A549 (cell line): ENCODE results near the gene WASF2. TPM values are rescaled to one million over a fixed set of nuclear protein-coding genes. Genes with fewer than 3 reads are reported as not detected.

Experiments used
- ATAC-seq, 2 experiments: fragments of 200-7000 bp in 1 of 2; fragments of >200 bp in 1 of 2; cut with Nextera tagmentation in 1 of 2; cut with Tn5 transposase in 1 of 2; 3 replicates each; pipeline versions ENCODE4 v1.8.0 to v1.9.1; 2018 to 2020; ENCODE audit warnings: mild to moderate bottlenecking in 1 of 2, moderate library complexity in 1 of 2
- CTCF ChIA-PET: fragments of 300-600 bp; sonication (Branson Sonifier 250); formaldehyde crosslinking; extraction: SDS; loops from one replicate; lab custom pipeline; 2021; ENCODE audit warnings: antibody characterized with exemption, inconsistent platforms; lab: Yijun Ruan, JAX
- POLR2A ChIA-PET: fragments of 350-600 bp; formaldehyde crosslinking; extraction: SDS; loops from one replicate; lab custom pipeline; 2021; ENCODE audit warnings: antibody characterized with exemption, inconsistent platforms; lab: Yijun Ruan, JAX
- DNase-seq, 2 experiments: peaks; one replicate each; pipeline versions ENCODE4 v3.0.0 to v3.0.0-alpha.2; 2011 to 2016; ENCODE audit warnings: low read depth in 1 of 2, low spot score in 1 of 2
- FAIRE-seq: peaks from 2 replicates; lab custom pipeline; 2011; peaks lifted over from hg19 to GRCh38; lab: Jason Lieb, UNC
- H3K27ac ChIP-seq, 2 experiments: fragments of >200 bp; sonication (Bioruptor Twin); formaldehyde crosslinking; 3 replicates each; pipeline ENCODE4 v1.5.1; 2016 to 2017
- H3K4me1 ChIP-seq: fragments of >200 bp; sonication (Bioruptor Twin); formaldehyde crosslinking; 3 replicates; pipeline ENCODE4 v1.6.1; 2016
- H3K4me2 ChIP-seq: fragments of >200 bp; sonication (Bioruptor Twin); formaldehyde crosslinking; 3 replicates; pipeline ENCODE4 v1.6.1; 2016
- H3K4me3 ChIP-seq: fragments of >200 bp; sonication (Bioruptor Twin); formaldehyde crosslinking; 3 replicates; pipeline ENCODE4 v1.5.1; 2016
- H3K9me3 ChIP-seq: fragments of >200 bp; sonication (Bioruptor Twin); formaldehyde crosslinking; 3 replicates; pipeline ENCODE4 v1.6.1; 2016
- BHLHE40 ChIP-seq: IDR thresholded peaks from 2 replicates; pipeline ENCODE4 v1.6.1; 2012; ENCODE audit warnings: low read depth, low read length, inconsistent platforms
- CBX2 ChIP-seq: fragments of 200-600 bp; sonication (generic); IDR thresholded peaks from 2 replicates; pipeline ENCODE4 v1.6.1; 2016; ENCODE audit warnings: low read depth, mild to moderate bottlenecking, borderline replicate concordance
- EHMT2 ChIP-seq: fragments of 200-600 bp; sonication (generic); IDR thresholded peaks from 2 replicates; pipeline ENCODE4 v1.6.1; 2016; ENCODE audit warnings: antibody characterized with exemption, low read depth, mild to moderate bottlenecking, moderate library complexity
- EP300 ChIP-seq, 2 experiments: fragments of >200 bp; sonication (Bioruptor Twin); formaldehyde crosslinking; IDR thresholded peaks; 2 replicates in 1 of 2; 3 replicates in 1 of 2; pipeline ENCODE4 v1.6.1; 2016 to 2017
- ESRRA ChIP-seq: fragments of 150-350 bp; IDR thresholded peaks from 2 replicates; pipeline ENCODE4 v1.6.1; 2014; ENCODE audit warnings: mild to moderate bottlenecking, low read length, borderline replicate concordance
- FOSB ChIP-seq: fragments of 250-450 bp; sonication (Bioruptor Pico); IDR thresholded peaks from 2 replicates; pipeline ENCODE4 v1.5.0; 2020; ENCODE audit warnings: mild to moderate bottlenecking, moderate library complexity
- HEYL ChIP-seq: fragments of 250-450 bp; sonication (Bioruptor Pico); IDR thresholded peaks from 2 replicates; pipeline ENCODE4 v1.8.0; 2021; ENCODE audit warnings: mild to moderate bottlenecking, moderate library complexity
- HOXB13 ChIP-seq: fragments of 250-450 bp; sonication (Bioruptor Pico); IDR thresholded peaks from 2 replicates; pipeline ENCODE4 v1.5.0; 2020; ENCODE audit warnings: low read depth, mild to moderate bottlenecking, moderate library complexity
- KDM1A ChIP-seq: fragments of 200-600 bp; sonication (generic); IDR thresholded peaks from 2 replicates; pipeline ENCODE4 v1.6.1; 2016; ENCODE audit warnings: low read depth, mild to moderate bottlenecking
- KDM5A ChIP-seq: fragments of 200-600 bp; sonication (generic); IDR thresholded peaks from 2 replicates; pipeline ENCODE4 v1.6.1; 2016; ENCODE audit warnings: antibody characterized with exemption, mild to moderate bottlenecking
- MAFK ChIP-seq: fragments of 450-650 bp; IDR thresholded peaks from 2 replicates; pipeline ENCODE4 v1.6.1; 2014; ENCODE audit not compliant: partially characterized antibody
- MYC ChIP-seq: IDR thresholded peaks from 2 replicates; pipeline ENCODE4 v1.6.1; 2012; ENCODE audit warnings: mild to moderate bottlenecking, inconsistent platforms, low read length, improper control_type of control experiment, borderline replicate concordance
- NFE2L2 ChIP-seq: fragments of 150-350 bp; conservative IDR thresholded peaks from 2 replicates; pipeline ENCODE4 v1.6.1; 2014; ENCODE audit warnings: low read length
- NR3C1 ChIP-seq: fragments of >200 bp; sonication (Bioruptor Twin); formaldehyde crosslinking; IDR thresholded peaks from 3 replicates; pipeline ENCODE4 v1.6.1; 2017
- RAD21 ChIP-seq, 2 experiments: fragments of >200 bp in 1 of 2; sonication (Bioruptor Twin) in 1 of 2; formaldehyde crosslinking in 1 of 2; IDR thresholded peaks in 1 of 2; conservative IDR thresholded peaks in 1 of 2; 2 replicates in 1 of 2; 3 replicates in 1 of 2; pipeline ENCODE4 v1.6.1; 2012 to 2018; ENCODE audit warnings: inconsistent platforms in 1 of 2
- RARB ChIP-seq: fragments of 250-450 bp; sonication (Bioruptor Pico); IDR thresholded peaks from 2 replicates; pipeline ENCODE4 v1.8.0; 2021; ENCODE audit warnings: mild to moderate bottlenecking, moderate library complexity
- RCOR1 ChIP-seq: fragments of 150-350 bp; IDR thresholded peaks from 2 replicates; pipeline ENCODE4 v1.6.1; 2014; ENCODE audit warnings: antibody characterized with exemption, low read length, low read depth
- SMC3 ChIP-seq: fragments of >200 bp; sonication (Bioruptor Twin); formaldehyde crosslinking; IDR thresholded peaks from 3 replicates; pipeline ENCODE4 v1.6.1; 2018; ENCODE audit warnings: inconsistent platforms
- ZSCAN20 ChIP-seq: fragments of 250-450 bp; sonication (Bioruptor Pico); IDR thresholded peaks from 2 replicates; pipeline ENCODE4 v1.8.0; 2022; ENCODE audit warnings: mild to moderate bottlenecking, moderate library complexity
- WGBS: methylation state at CpG from one replicate; pipeline ENCODE4 v1.1.6; 2017; ENCODE audit errors: missing lambda C conversion rate; 5-methylcytosine and 5-hydroxymethylcytosine counted together
- polyA plus RNA-seq, 4 experiments: library from polyadenylated mRNA; depleted of rRNA in 3 of 4; stranded (reverse); fragments of >200 nt; fragmentation: RNase III in 1 of 4; extraction: RNeasy Plus Mini Kit Qiagen cat#74134 plus additional on column Dnase treatment in 1 of 4; gene quantifications; 2 replicates in 3 of 4; 3 replicates in 1 of 4; pipeline ENCODE4 v1.2.3, GENCODE V29; 2011 to 2017
- TF ChIP-seq, protein P1 (sequence below): IDR thresholded peaks from 2 replicates; pipeline ENCODE4 v1.6.1; 2012; ENCODE audit warnings: low read depth, borderline replicate concordance
- TF ChIP-seq, protein P2 (sequence below): fragments of >200 bp; sonication (Bioruptor Twin); formaldehyde crosslinking; IDR thresholded peaks from 3 replicates; pipeline ENCODE4 v1.6.1; 2016
- TF ChIP-seq, protein P3 (sequence below): fragments of 200-600 bp; sonication (generic); IDR thresholded peaks from 2 replicates; pipeline ENCODE4 v1.6.1; 2016; ENCODE audit warnings: antibody characterized with exemption, mild to moderate bottlenecking, moderate library complexity
- TF ChIP-seq, protein P4 (sequence below): fragments of >200 bp; sonication (Bioruptor Twin); formaldehyde crosslinking; IDR thresholded peaks from 2 replicates; pipeline ENCODE4 v1.6.1; 2016
- TF ChIP-seq, protein P5 (sequence below): fragments of 450-650 bp; IDR thresholded peaks from 2 replicates; pipeline ENCODE4 v1.6.1; 2014; ENCODE audit warnings: antibody characterized with exemption
- TF ChIP-seq, protein P6 (sequence below): fragments of 250-450 bp; sonication (Bioruptor Pico); IDR thresholded peaks from 2 replicates; pipeline ENCODE4 v1.5.0; 2020; ENCODE audit warnings: low read depth, mild to moderate bottlenecking, moderate library complexity
- TF ChIP-seq, protein P7 (sequence below): IDR thresholded peaks from 2 replicates; pipeline ENCODE4 v1.6.1; 2012

The WASF2 gene
- polyA plus RNA-seq, 2 of the 4 experiments (the other 2 are of a cell fraction): 22.7 to 44.9 TPM

DNA sequence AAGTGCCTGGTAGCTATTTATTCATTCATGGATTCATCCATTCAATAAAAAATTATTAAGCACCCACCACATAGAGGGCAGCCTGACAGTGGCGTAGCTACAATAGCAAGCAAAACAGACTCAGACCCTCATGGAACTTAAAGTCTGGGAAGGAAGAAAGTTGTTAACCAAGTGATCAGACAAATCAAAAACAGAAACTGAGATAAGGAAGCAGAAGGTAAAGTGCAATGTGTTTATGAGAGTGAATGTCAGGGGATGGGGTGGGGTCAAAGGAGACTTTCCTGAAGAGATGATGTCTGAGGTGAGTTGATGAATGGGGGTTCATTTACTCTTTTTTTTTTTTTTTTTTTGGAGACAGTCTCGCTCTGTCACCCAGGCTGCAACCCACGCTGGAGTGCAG is 2.8 kb upstream of the WASF2 start:
- ChIA-PET POLR2A (no interaction called here), CTCF (interaction anchor here (0.6 to 0.9 kb wide), 2 partner anchors 14 to 47 kb away, joined by 3 to 4 read pairs; no protein-coding TSS in a partner anchor)
- FAIRE-seq (no peak), DNase-seq (no peak), ATAC-seq (no peak)
- no peak overlapping the region for H3K4me3 ChIP-seq
- WGBS: 98% methylated on average over 3 of the region's 3 CpGs
- peaks cover 5% of the 10 kb centered on the region for H3K4me1 ChIP-seq
- H3K27ac ChIP-seq: no peak overlapping the region
- no peak overlapping the region for H3K4me2 ChIP-seq
- TF ChIP-seq MAFK (no peak), MYC (no peak), NFE2L2 (no peak), NR3C1 (no peak), KDM1A (no peak), HOXB13 (CRISPR knock-in tag) (no peak), HEYL (CRISPR knock-in tag) (no peak), ESRRA (no peak), RCOR1 (no peak), BHLHE40 (no peak), EP300 (IDR thresholded peaks at IDR 0.05) (no peak)
- TF ChIP-seq, protein P1, sequence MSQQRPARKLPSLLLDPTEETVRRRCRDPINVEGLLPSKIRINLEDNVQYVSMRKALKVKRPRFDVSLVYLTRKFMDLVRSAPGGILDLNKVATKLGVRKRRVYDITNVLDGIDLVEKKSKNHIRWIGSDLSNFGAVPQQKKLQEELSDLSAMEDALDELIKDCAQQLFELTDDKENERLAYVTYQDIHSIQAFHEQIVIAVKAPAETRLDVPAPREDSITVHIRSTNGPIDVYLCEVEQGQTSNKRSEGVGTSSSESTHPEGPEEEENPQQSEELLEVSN: no peak
- TF ChIP-seq, protein P2, sequence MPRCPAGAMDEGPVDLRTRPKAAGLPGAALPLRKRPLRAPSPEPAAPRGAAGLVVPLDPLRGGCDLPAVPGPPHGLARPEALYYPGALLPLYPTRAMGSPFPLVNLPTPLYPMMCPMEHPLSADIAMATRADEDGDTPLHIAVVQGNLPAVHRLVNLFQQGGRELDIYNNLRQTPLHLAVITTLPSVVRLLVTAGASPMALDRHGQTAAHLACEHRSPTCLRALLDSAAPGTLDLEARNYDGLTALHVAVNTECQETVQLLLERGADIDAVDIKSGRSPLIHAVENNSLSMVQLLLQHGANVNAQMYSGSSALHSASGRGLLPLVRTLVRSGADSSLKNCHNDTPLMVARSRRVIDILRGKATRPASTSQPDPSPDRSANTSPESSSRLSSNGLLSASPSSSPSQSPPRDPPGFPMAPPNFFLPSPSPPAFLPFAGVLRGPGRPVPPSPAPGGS: no peak
- TF ChIP-seq, protein P3, sequence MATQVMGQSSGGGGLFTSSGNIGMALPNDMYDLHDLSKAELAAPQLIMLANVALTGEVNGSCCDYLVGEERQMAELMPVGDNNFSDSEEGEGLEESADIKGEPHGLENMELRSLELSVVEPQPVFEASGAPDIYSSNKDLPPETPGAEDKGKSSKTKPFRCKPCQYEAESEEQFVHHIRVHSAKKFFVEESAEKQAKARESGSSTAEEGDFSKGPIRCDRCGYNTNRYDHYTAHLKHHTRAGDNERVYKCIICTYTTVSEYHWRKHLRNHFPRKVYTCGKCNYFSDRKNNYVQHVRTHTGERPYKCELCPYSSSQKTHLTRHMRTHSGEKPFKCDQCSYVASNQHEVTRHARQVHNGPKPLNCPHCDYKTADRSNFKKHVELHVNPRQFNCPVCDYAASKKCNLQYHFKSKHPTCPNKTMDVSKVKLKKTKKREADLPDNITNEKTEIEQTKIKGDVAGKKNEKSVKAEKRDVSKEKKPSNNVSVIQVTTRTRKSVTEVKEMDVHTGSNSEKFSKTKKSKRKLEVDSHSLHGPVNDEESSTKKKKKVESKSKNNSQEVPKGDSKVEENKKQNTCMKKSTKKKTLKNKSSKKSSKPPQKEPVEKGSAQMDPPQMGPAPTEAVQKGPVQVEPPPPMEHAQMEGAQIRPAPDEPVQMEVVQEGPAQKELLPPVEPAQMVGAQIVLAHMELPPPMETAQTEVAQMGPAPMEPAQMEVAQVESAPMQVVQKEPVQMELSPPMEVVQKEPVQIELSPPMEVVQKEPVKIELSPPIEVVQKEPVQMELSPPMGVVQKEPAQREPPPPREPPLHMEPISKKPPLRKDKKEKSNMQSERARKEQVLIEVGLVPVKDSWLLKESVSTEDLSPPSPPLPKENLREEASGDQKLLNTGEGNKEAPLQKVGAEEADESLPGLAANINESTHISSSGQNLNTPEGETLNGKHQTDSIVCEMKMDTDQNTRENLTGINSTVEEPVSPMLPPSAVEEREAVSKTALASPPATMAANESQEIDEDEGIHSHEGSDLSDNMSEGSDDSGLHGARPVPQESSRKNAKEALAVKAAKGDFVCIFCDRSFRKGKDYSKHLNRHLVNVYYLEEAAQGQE: no peak
- TF ChIP-seq, protein P4, sequence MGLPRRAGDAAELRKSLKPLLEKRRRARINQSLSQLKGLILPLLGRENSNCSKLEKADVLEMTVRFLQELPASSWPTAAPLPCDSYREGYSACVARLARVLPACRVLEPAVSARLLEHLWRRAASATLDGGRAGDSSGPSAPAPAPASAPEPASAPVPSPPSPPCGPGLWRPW: no peak
- TF ChIP-seq, protein P5, sequence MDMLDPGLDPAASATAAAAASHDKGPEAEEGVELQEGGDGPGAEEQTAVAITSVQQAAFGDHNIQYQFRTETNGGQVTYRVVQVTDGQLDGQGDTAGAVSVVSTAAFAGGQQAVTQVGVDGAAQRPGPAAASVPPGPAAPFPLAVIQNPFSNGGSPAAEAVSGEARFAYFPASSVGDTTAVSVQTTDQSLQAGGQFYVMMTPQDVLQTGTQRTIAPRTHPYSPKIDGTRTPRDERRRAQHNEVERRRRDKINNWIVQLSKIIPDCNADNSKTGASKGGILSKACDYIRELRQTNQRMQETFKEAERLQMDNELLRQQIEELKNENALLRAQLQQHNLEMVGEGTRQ: no peak
- H3K9me3 ChIP-seq: no peaks in the 10 kb centered on the region

DNA sequence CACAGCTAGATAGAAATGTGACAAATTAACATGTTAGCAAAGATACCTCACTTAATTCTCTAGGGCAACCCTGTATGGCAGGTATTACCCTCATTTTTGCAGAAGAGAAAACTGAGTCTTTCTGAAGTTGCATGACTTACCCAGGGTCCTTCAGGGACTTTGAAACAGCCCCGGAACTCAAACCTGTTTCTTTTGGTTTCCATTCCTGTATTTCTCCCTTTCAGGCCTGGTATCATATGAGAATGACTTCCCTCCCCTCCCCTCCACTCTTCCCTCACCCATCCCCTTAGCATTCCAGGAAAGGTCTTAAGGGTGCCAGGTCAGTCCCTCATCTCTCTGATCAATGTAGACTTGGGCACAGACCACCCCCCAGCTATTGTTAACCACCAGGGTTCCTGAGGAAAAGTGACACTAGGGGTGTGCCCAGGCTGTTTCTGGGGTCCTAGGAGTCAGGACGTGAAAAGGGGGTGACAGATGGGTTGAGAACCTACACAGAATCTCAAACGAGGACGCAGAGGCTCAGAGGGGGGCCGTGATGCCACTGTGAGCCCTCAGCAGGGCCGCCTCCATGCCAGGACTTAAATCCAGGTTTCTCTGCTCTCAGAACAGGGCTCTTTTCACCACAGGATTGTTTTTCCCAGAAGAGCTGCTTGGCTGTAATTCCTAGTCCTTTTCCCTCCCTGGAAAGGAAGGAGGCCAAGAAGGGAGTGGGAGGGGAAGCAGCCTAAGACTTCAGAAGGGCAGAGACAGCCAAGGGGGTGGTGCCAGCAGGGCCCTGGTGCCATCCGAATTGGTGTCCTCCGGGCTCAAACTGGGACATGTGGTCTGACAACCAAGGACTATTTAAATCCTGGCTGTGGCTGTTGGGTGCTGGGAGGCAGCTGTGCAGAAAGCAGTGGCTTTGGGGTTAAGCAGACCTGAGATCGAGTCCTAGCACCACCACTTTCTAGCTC is 2.1 kb upstream of the WASF2 start:
- Histone ChIP-seq H3K4me3 (no peak overlapping the region), H3K9me3 (no peaks in the 10 kb centered on the region), H3K4me1 (peaks cover 5% of the 10 kb centered on the region), H3K27ac (peak overlapping the region; percentile 9 to 100; a peak in 4 of 6 replicates), H3K4me2 (no peak overlapping the region)
- DNase-seq (peak in 1 of 2 experiments; percentile 12), FAIRE-seq (no peak), ATAC-seq (no peak)
- POLR2A ChIA-PET: no interaction called here
- CTCF ChIA-PET: interaction anchor here (0.9 kb wide), 1 partner anchor 13 kb away, joined by 3 read pairs; no protein-coding TSS in a partner anchor
- WGBS: 66% methylated on average over 9 of the region's 9 CpGs
- TF ChIP-seq KDM1A (no peak), SMC3 (no peak), EHMT2 (no peak), FOSB (no peak), ZSCAN20 (no peak), KDM5A (no peak), RARB (no peak), CBX2 (no peak), BHLHE40 (no peak), RAD21 (conservative IDR thresholded peaks at IDR 0.05 in 1 of 2, IDR thresholded peaks at IDR 0.05 in 1 of 2) (no peak)
- TF ChIP-seq, protein P6, sequence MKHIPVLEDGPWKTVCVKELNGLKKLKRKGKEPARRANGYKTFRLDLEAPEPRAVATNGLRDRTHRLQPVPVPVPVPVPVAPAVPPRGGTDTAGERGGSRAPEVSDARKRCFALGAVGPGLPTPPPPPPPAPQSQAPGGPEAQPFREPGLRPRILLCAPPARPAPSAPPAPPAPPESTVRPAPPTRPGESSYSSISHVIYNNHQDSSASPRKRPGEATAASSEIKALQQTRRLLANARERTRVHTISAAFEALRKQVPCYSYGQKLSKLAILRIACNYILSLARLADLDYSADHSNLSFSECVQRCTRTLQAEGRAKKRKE: no peak
- TF ChIP-seq, protein P5: no peak
- TF ChIP-seq, protein P7, sequence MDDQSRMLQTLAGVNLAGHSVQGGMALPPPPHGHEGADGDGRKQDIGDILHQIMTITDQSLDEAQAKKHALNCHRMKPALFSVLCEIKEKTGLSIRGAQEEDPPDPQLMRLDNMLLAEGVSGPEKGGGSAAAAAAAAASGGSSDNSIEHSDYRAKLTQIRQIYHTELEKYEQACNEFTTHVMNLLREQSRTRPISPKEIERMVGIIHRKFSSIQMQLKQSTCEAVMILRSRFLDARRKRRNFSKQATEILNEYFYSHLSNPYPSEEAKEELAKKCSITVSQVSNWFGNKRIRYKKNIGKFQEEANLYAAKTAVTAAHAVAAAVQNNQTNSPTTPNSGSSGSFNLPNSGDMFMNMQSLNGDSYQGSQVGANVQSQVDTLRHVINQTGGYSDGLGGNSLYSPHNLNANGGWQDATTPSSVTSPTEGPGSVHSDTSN: no peak
